WERI-Rb-1 (cell line): Measurements from ENCODE around the gene INCENP.
A peak's percentile ranks its signal among the peaks of the same experiment; 100 is the strongest.
"Not testable (repeated sequence)": the region's sequence is repeated elsewhere in the genome, so short reads cannot be mapped to it uniquely, and the experiment has no call there.

Source experiments
- DNase-seq: peaks from one replicate; pipeline ENCODE4 v3.0.0-alpha.2; 2020
- H3K27ac ChIP-seq: fragments of 250-450 bp; sonication (Bioruptor Pico); 2 replicates; pipeline ENCODE4 v1.5.1; 2020; ENCODE audit warnings: mild to moderate bottlenecking, moderate library complexity
- H3K27me3 ChIP-seq: fragments of 250-450 bp; sonication (Bioruptor Pico); 2 replicates; pipeline ENCODE4 v1.5.1; 2021; ENCODE audit warnings: mild to moderate bottlenecking, low read depth, moderate library complexity; ENCODE audit not compliant: insufficient read depth, severe bottlenecking
- H3K36me3 ChIP-seq: fragments of 250-450 bp; sonication (Bioruptor Pico); 2 replicates; pipeline ENCODE4 v1.5.1; 2020; ENCODE audit warnings: mild to moderate bottlenecking, moderate library complexity
- H3K4me3 ChIP-seq: 2 replicates; pipeline ENCODE4 v1.5.1; 2011; ENCODE audit warnings: low read depth, mild to moderate bottlenecking, control low read depth, low read length
- H3K9me3 ChIP-seq: fragments of 250-450 bp; sonication (Bioruptor Pico); 2 replicates; pipeline ENCODE4 v1.5.1; 2021; ENCODE audit warnings: mild to moderate bottlenecking, moderate library complexity; ENCODE audit not compliant: severe bottlenecking
- TF ChIP-seq, protein P1 (sequence below): IDR thresholded peaks from 2 replicates; pipeline ENCODE4 v1.5.1; 2011; ENCODE audit warnings: low read depth, mild to moderate bottlenecking, control low read depth, inconsistent platforms, low read length

Gene INCENP

DNA sequence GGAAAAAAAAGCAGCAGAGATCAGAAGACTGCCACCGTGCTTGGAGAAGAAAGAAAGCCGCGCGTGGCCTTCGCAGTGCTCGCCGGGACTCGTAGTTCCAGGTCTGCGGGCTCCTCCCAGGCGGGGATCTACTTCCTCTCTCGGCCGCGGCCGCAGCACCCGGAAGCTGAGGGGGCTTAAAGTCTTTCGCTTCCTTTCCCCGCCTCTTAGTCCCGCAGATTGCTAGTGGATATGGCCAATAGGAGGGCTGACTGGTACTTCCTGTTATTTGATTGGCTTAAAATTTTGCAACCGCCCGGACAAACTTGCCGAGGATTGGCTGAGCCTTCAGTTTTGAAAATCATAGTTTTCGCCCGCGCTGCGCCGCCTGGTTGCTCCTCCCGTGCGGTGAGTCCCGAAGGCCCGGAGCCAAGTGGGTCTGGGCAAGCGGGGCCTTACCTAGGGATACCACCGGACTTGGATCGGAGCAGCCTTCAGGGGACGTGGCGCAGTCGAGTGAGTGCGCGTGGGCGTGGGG is at the start of gene INCENP:
INCENP (plus strand) TSS at position 343 of the 517 bp plus-strand sequence. CDS start 4,151 bp downstream, outside the sequence.
- peak; percentile 98 for DNase-seq
- no peaks in the 10 kb centered on the region for H3K27me3 ChIP-seq
- no peaks in the 10 kb centered on the region for H3K9me3 ChIP-seq
- H3K4me3 ChIP-seq = peak within 1 kb of the TSS; percentile 99
- H3K36me3 ChIP-seq = peaks cover 39% of the 10 kb centered on the region
- peak within 1 kb of the TSS; percentile 97 for H3K27ac ChIP-seq
- TF ChIP-seq, protein P1, sequence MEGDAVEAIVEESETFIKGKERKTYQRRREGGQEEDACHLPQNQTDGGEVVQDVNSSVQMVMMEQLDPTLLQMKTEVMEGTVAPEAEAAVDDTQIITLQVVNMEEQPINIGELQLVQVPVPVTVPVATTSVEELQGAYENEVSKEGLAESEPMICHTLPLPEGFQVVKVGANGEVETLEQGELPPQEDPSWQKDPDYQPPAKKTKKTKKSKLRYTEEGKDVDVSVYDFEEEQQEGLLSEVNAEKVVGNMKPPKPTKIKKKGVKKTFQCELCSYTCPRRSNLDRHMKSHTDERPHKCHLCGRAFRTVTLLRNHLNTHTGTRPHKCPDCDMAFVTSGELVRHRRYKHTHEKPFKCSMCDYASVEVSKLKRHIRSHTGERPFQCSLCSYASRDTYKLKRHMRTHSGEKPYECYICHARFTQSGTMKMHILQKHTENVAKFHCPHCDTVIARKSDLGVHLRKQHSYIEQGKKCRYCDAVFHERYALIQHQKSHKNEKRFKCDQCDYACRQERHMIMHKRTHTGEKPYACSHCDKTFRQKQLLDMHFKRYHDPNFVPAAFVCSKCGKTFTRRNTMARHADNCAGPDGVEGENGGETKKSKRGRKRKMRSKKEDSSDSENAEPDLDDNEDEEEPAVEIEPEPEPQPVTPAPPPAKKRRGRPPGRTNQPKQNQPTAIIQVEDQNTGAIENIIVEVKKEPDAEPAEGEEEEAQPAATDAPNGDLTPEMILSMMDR = no peak

DNA sequence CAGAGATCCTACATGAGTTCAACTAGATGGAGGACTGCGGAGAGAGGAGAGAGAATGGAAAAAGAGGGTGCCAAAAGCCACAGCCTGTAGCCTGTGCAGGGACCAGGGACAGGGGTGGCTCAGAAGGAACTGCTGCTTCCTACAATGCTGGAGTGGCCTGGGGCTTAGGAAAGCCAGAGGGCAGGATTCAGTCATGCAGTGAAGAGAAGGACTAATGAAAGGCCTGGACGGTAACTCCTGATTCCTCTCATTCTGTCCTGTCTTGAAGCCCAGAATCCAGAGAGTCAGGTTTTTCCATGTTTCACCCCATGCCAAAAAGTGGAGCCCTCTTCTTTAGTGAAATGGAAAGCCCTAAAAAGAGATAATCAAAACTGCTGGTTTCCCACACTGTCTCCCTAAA is 48.4 kb upstream of the INCENP start:
- H3K9me3 ChIP-seq = no peaks in the 10 kb centered on the region
- no peaks in the 10 kb centered on the region for H3K27me3 ChIP-seq
- H3K27ac ChIP-seq = no peak overlapping the region
- H3K36me3 ChIP-seq = no peaks in the 10 kb centered on the region
- no peak for DNase-seq
- TF ChIP-seq, protein P1 = no peak
- H3K4me3 ChIP-seq = no peak overlapping the region

DNA sequence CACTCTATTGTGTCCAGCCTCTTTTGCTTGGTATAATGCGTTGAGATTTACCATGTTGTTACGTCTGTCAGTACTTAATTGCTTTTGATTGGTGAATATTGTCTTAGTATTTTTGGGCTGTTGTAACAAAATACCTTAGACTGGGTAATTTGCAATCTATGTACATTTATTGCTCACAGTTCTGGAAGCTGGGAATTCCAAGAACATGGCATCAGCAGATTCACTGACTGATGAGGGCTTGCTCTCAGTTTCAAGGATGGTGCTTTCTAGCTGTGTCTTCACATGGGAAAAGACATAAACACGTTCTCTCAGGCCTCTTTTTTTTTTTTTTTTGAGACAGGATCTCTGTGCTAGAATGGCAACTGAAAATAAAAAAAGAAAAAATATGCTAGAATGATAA is 46.7 kb upstream of the INCENP start:
- Histone ChIP-seq H3K27me3 (no peaks in the 10 kb centered on the region), H3K27ac (no peak overlapping the region), H3K4me3 (no peak overlapping the region), H3K36me3 (no peaks in the 10 kb centered on the region), H3K9me3 (no peaks in the 10 kb centered on the region)
- TF ChIP-seq, protein P1 = no peak
- DNase-seq = no peak

DNA sequence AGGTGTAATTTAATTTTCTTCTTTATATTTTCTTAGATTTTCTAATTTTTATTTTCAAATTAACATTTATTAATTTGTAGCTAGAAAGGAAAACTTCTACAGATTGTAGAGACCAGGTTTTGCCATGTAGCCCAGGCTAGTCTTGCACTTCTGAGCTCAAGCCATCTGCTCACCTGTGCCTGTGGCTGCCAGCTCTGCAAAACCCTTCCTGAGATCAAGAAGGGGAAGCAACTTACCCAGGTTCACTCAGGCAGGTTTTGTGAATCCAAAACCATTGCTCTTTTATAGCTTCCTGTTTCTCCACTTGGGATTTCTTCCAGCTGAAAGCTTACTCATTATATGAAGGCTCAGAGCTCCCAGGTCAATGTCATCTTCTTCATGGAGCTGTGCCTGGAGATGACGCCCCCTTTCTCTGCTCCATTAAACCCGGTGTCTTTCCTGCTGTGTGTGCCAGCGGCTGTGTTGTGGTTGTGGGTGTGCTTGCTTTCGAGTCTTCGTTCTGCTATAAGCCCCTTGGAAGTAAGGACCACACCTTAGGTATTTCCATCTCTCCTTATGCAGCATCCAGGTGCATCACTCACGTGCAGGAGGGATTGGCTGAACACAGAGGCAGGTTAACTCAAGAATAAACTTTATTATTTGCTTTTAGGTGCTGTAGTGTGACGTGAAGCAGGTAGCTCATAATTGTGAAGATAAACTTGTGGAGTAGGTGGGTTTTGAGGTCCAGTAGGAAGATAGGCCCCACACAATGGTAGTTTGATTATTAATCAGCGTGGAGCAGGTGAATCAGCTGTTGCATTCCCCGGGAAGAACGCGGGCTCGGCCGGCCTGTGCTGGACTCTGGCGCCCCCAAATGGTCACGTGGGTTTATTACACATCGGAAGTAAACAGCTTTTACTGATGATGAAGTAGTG is 42.2 kb upstream of the INCENP start:
- Histone ChIP-seq H3K27ac (no peak overlapping the region), H3K4me3 (no peak overlapping the region)

DNA sequence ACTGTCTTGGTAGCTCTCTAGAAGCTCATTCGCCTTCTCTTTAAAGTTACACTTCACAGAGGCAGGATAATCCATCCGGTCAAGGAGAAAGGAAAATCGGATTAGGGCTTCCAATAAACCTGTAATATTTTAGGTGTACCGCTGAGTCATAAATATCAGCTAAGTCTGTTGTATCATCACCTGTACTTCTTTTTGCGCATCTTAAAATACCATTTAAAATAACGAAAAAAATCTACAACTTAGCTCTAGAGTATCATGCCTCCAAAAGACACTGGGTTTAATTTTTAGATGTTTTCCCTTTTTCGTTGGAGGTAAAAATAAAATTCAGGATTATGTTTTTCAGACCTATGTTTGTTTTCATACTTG is 41.5 kb upstream of the INCENP start:
- Histone ChIP-seq H3K9me3 (no peaks in the 10 kb centered on the region), H3K4me3 (no peak overlapping the region), H3K27me3 (no peaks in the 10 kb centered on the region), H3K27ac (no peak overlapping the region), H3K36me3 (no peaks in the 10 kb centered on the region)
- TF ChIP-seq, protein P1 = no peak
- no peak for DNase-seq

More for the DNA sequence above, 42.2 kb upstream of the INCENP start:
- Histone ChIP-seq H3K36me3 (no peaks in the 10 kb centered on the region), H3K9me3 (no peaks in the 10 kb centered on the region), H3K27me3 (no peaks in the 10 kb centered on the region)
- DNase-seq = peak; percentile 83
- TF ChIP-seq, protein P1 = peak; percentile 79

DNA sequence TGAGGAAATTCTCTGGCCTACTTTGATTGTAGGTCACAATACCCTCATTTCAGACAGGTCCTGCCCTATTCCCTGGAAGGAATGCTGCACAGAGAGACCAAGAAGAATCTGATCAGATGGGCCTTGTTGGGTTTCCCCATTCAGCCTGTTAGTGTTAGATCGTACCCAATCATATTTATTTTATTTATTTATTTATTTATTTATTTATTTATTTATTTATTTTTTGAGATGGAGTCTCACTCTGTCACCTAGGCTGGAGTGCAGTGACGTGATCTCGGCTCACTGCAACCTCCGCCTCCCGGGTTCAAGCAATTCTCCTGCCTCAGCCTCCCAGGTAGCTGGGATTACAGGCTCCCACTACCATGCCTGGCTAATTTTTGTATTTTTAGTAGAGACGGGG is 39.0 kb upstream of the INCENP start:
- DNase-seq, H3K4me3 ChIP-seq: not testable (repeated sequence)

More for the DNA sequence above, 39.0 kb upstream of the INCENP start:
- not testable (repeated sequence) for H3K27ac ChIP-seq, H3K27me3 ChIP-seq, H3K36me3 ChIP-seq
- H3K9me3 ChIP-seq = peaks cover 14% of the 10 kb centered on the region
